Brain microvascular endothelial cell (primary cell): ENCODE data around the gene NDUFS8.

Source experiments
- DNase-seq: peaks from one replicate; pipeline ENCODE4 v3.0.0-alpha.2; 2020
- H3K27ac ChIP-seq: fragments of 250-450 bp; sonication (Bioruptor Pico); 2 replicates; pipeline ENCODE4 v1.5.1; 2020; ENCODE audit warnings: mild to moderate bottlenecking, moderate library complexity
- H3K27me3 ChIP-seq: fragments of 250-450 bp; sonication (Bioruptor Pico); replicated peaks from 2 replicates; pipeline ENCODE4 v1.5.1; 2020; ENCODE audit warnings: mild to moderate bottlenecking
- H3K36me3 ChIP-seq: fragments of 250-450 bp; sonication (Bioruptor Pico); replicated peaks from 2 replicates; pipeline ENCODE4 v1.5.1; 2020; ENCODE audit warnings: mild to moderate bottlenecking
- H3K4me3 ChIP-seq: 2 replicates; pipeline ENCODE4 v1.5.1; 2011; ENCODE audit warnings: low read depth, mild to moderate bottlenecking, control low read depth, low read length, moderate library complexity
- CTCF ChIP-seq: IDR thresholded peaks from 2 replicates; pipeline ENCODE4 v1.5.1; 2011; ENCODE audit warnings: low read depth, mild to moderate bottlenecking, moderate library complexity, low read length, control low read depth, inconsistent platforms; ENCODE audit errors: missing control alignments
- in situ Hi-C: cut with HindIII; loops from 2 replicates; pipeline ENCODE4 v1.10.0; 2017; ENCODE audit warnings: low sequenced_read_pairs, low pct_ligation_motif_present

The NDUFS8 gene

GRCh38 chr11:68074584-68075352, 44.3 kb downstream of the NDUFS8 start:
- Histone ChIP-seq H3K27me3 (no peaks in the 10 kb centered on the region), H3K36me3 (no peaks in the 10 kb centered on the region), H3K4me3 (no peak overlapping the region), H3K27ac (no peak overlapping the region)
- DNase-seq: no peak
- TF ChIP-seq CTCF: no peak
- in situ Hi-C loops: no loop called here

GRCh38 chr11:68076371-68077042, 46.0 kb downstream of the NDUFS8 start:
- DNase-seq: no peak

GRCh38 chr11:68077617-68078582, 47.4 kb downstream of the NDUFS8 start:
- no peaks in the 10 kb centered on the region for H3K27me3 ChIP-seq
- DNase-seq: no peak
- no peak overlapping the region for H3K4me3 ChIP-seq
- H3K36me3 ChIP-seq: no peaks in the 10 kb centered on the region
- H3K27ac ChIP-seq: no peak overlapping the region
- in situ Hi-C loops: no loop called here
- no peak for TF ChIP-seq CTCF

More at GRCh38 chr11:68076371-68077042, 46.0 kb downstream of the NDUFS8 start:
- H3K27me3 ChIP-seq: no peaks in the 10 kb centered on the region
- H3K4me3 ChIP-seq: no peak overlapping the region
- no peaks in the 10 kb centered on the region for H3K36me3 ChIP-seq
- peak; percentile 52 for TF ChIP-seq CTCF
- in situ Hi-C loops: no loop called here
- H3K27ac ChIP-seq: no peak overlapping the region

GRCh38 chr11:68080860-68081259, 50.4 kb downstream of the NDUFS8 start:
- no peaks in the 10 kb centered on the region for H3K27me3 ChIP-seq
- H3K4me3 ChIP-seq: no peak overlapping the region
- H3K36me3 ChIP-seq: no peaks in the 10 kb centered on the region
- H3K27ac ChIP-seq: no peak overlapping the region
- in situ Hi-C loops: no loop called here
- no peak for DNase-seq
- no peak for TF ChIP-seq CTCF

- Histone ChIP-seq H3K27me3 (no peaks in the 10 kb centered on the region), H3K36me3 (no peaks in the 10 kb centered on the region)
Measured at GRCh38 chr11:68081691-68082090, 51.2 kb downstream of the NDUFS8 start.

More at GRCh38 chr11:68081691-68082090, 51.2 kb downstream of the NDUFS8 start:
- no peak for DNase-seq
- in situ Hi-C loops: no loop called here
- no peak overlapping the region for H3K4me3 ChIP-seq
- no peak for TF ChIP-seq CTCF
- H3K27ac ChIP-seq: no peak overlapping the region
